ENCODE results near the gene NUMBL.
"Not testable (repeated sequence)": the region's sequence is repeated elsewhere in the genome, so short reads cannot be mapped to it uniquely, and the experiment has no call there.

Gene NUMBL

DNA sequence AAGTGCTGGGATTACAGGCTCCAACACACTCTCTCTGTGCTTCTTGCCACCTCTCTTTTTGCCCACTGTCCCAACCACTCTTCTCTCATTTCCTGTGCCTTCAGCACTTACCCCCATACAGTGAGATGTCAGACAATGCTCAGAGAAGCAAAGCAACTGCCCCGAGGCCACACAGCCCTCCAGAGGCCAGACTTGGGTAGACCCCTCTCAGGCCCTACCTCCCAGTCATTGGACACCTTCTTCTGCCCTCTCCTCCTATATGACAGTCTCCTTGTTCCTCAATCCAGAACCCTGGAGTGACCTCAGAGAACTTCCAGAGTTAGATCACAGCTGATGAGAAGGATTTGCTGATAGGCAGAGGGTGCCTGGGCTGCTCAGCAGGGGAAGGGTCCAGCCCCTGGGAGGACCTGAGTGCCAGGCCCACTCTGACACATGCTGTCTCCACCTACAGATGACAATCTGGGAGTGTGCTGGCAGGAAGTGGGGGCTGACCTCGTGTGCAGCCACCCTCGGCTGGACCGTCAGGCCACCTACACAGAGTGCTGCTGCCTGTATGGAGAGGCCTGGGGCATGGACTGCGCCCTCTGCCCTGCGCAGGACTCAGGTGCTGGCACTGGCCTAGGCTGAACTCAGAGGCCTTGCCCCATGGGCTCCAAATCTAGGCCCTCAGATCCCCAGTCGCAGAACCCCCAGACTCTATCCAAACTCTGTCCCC is 64.9 kb downstream of the NUMBL start:
- DNase-seq, result no peak

DNA sequence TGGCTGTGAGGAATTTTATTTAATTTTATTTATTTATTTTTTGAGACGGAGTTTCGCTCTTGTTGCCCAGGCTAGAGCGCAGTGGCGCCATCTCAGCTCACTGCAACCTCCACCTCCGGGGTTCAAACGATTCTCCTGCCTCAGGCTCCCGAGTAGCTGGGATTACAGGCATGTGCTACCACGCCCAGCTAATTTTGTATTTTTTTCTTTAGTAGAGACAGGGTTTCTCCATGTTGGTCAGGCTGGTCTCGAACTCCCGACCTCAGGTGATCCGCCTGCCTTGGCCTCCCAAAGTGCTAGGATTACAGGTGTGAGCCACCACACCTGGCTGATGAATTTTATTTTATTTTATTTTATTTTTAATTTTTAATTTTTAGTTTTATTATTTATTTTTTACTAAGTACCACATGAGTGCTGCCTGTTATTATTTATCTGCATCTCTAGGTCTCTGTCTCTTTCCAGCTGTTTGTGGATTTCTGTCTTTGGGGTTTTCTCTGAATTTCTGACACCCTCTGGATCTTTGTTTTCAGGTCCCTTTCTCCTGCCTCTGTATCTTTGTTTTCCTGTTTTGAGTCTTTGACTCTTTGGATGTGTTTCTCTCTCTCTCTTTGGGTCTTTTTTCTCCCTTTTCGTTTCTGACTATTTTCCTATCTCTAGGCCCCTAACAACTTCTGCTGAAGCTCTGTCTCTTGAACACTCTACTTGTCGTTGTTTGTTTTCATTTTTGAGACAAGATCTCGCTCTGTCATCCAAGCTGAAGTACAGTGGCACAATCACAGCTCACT is 65.9 kb downstream of the NUMBL start:
- not testable (repeated sequence) for DNase-seq

DNA sequence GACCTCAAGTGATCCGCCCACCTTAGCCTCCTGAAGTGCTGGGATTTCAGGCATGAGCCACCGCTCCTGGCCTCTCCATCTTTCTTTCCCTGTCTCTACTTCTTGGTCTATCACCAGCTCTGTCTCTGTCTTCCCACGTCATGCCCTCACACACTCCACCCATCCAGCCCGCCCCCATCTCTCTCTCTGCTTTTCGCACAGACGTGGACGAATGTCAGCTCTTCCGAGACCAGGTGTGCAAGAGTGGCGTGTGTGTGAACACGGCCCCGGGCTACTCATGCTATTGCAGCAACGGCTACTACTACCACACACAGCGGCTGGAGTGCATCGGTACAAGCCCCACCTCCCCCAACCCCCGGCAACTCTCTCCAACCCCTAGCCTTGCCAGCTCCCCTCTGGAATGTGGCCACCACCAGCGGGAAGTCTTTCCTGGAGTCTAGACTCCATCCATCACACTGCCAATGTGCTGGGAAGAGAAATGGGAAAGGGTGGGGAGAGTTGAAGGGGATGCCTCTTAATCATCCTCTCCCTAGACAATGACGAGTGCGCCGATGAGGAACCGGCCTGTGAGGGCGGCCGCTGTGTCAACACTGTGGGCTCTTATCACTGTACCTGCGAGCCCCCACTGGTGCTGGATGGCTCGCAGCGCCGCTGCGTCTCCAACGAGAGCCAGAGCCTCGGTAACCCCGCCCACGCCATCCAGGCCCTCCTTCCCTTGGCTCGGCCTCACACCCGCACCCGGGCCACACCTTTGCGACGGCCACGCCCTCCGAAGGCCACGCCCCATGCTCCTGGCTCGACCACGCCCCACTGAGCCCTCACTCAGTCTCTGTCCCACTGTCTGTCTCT is 66.8 kb downstream of the NUMBL start:
- DNase-seq, result no peak

DNA sequence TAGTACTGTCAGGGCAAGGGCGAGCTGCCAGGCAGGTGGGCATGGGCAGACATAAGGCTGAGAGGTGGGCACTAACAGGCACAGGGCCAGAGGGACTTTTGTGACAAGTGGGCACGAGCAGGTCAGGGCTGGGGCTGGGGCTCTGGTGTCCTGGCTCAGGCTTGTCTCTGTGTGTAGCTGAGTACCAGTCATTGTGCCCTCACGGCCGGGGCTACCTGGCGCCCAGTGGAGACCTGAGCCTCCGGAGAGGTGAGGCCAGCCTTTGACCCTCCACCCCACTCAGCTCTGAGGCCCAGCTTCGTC is 67.7 kb downstream of the NUMBL start:
- no peak for DNase-seq

DNA sequence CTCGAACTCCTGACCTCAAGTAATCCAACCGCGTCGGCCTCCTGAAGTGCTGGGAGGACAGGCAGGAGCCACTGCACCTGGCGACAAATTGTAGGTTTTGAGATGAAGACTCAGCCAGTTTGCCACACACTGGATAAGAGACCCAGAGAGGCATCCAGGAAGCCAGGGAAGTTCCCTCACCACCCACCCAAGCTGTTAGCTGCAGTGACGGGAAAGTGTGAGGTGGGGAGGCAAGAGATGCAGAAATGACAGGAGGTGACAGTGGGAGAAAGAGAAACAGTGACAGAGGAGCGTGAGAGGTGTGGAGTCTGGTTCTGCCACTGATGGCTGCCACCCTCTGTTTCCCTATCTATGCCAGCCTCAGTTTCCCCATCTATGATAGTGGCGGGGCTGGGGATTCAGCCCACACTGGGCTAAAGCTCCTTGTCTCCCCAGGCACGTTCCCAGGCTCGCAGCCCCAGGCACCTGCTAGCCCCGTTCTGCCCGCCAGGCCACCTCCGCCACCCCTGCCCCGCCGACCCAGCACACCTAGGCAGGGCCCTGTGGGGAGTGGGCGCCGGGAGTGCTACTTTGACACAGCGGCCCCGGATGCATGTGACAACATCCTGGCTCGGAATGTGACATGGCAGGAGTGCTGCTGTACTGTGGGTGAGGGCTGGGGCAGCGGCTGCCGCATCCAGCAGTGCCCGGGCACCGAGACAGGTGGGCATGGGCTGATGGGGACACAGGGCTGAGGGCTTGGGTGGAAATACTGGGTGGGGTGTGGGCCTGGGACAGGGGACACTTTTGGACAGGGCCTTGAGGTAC is 68.3 kb downstream of the NUMBL start:
- DNase-seq, result no peak

DNA sequence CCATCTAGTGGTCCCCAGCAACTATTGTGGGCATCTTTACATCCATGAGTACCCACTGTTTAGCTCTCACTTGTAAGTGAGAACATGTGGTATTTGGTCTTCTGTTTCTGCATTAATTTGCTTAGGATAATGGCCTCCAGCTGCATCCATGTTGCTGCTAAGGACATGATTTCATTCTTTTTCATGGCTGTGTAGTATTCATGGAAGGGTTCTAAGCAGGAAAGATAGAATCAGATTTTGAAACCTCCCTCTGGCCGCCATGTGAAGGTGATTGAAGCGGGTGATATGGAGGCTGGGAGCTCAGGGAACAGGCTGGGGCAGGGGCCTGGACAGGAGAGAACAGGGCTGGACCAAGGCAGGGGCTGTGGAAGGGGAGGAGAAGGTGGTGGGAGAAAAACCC is 69.2 kb downstream of the NUMBL start:
- no peak for DNase-seq

DNA sequence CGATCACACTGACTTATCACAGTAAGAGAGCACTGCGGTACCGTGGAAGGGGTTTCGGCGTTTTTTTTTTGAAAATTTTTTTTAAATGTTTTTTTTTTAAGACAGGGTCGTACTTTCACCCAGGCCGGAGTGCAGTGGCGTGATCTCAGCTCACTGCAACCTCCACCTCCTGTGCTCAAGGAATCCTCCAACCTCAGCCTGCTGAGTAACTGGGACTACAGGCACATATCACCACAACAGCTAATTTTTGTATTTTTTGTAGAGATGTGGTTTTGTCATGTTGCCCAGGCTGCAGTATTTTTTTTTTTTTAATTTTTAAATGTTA is 70.3 kb downstream of the NUMBL start:
- no peak for DNase-seq

DNA sequence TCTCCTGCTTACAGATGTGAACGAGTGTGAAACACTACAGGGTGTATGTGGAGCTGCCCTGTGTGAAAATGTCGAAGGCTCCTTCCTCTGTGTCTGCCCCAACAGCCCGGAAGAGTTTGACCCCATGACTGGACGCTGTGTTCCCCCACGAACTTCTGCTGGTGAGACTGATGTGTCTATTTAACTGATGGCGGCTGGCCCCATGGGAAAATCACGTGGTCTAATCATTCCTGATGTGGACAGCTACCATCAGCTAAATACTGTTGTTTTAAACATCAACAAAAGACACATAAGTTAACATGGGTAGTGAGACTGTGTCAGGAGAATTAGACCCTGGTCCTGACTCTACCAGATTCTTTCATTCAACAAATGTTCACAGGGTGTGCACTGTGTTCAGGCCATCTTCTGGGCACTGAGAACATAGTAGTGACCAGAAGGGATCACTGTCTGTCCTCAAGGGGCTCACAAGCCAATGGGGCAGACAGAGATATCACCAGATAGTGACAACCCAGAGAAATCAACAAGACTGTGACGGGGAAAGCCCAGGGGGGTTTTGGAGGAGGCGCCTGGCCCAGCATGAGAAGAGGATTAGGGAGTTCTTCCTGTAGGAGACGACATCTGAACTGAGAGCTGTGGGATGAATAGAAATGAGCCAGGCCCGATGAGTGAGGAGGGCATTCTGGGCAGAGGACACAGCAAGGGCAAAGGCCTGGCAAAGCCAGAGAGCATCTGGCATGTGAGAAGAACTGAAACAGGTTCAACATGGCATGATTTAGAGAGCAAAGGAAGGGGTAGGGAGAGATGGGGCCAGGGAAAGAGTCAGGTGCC is 70.9 kb downstream of the NUMBL start:
- no peak for DNase-seq

DNA sequence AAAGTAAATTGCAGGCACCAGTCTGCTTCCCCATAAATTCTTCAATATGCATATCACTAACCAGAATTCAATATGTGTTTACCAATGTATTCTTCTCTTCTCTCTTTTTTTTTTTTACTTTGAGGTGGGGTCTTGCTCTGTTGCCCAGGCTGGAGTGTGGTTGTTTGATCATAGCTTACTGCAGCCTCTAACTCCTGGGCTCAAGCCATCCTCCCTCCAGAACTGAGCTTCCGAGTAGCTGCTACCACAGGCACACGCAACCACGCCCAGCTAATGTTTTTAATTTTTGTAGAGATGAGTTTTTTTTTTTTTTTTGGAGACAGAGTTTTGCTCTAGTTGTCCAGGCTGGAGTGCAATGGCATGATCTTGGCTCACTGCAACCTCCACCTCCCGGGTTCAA is 72.5 kb downstream of the NUMBL start:
- DNase-seq, result no peak

DNA sequence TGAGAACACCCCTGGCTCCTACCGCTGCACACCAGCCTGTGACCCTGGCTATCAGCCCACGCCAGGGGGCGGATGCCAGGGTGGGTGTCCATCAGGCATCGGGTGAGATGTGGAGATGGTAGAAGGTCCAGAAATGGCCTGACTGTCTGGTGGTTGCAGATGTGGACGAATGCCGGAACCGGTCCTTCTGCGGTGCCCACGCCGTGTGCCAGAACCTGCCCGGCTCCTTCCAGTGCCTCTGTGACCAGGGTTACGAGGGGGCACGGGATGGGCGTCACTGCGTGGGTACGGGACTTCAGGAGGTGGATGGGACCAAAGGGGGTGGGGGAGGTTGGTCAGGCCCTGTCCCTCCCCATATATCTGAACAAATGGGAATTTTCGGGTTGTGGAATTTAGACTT is 73.5 kb downstream of the NUMBL start:
- no peak for DNase-seq

DNA sequence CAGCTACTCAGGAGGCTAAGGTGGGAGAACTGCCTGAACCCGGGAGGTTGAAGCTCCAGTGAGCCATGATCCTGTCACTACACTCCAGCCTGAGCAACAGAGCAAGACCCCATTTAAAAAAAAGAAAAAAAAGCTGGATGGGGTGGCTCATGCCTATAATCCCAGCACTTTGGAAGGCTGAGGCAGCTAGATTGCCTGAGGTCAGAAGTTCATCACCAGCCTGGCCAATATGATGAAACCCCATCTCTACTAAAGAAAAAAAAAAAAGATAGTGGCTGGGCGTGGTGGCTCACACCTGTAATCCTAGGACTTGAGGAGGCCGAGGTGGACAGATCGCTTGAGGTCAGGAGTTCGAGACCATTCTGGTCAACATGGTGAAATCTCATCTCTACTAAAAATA is 74.3 kb downstream of the NUMBL start:
- no peak for DNase-seq
